Ramos (cell line): ENCODE results near the gene KCNH6.

Source experiments
- in situ Hi-C: fragments of 300-500 bp; cut with MboI; formaldehyde crosslinking; loops from one replicate; pipeline ENCODE4 v1.14.3; 2022; ENCODE audit warnings: low sequenced_read_pairs; ENCODE audit not compliant: unreplicated experiment

KCNH6 gene

GRCh38 chr17:63531022-63531965, 8.1 kb downstream of the KCNH6 start:
- in situ Hi-C loops = no loop called here

- in situ Hi-C loops = no loop called here
These were observed 10.4 kb downstream of the KCNH6 start for GRCh38 chr17:63533433-63534077.

- in situ Hi-C loops = no loop called here
These were observed 11.0 kb downstream of the KCNH6 start for GRCh38 chr17:63534078-63534570.

- in situ Hi-C loops = no loop called here
These were observed 11.8 kb downstream of the KCNH6 start for GRCh38 chr17:63534816-63535455.

GRCh38 chr17:63535640-63536039, 12.5 kb downstream of the KCNH6 start:
- in situ Hi-C loops = no loop called here

GRCh38 chr17:63537001-63537400, 13.8 kb downstream of the KCNH6 start:
- in situ Hi-C loops = no loop called here

- in situ Hi-C loops = no loop called here
These were observed 15.0 kb downstream of the KCNH6 start for GRCh38 chr17:63537991-63538692.

GRCh38 chr17:63538693-63539595, 15.8 kb downstream of the KCNH6 start:
- in situ Hi-C loops = no loop called here

- in situ Hi-C loops = no loop called here
These were observed 17.4 kb downstream of the KCNH6 start for GRCh38 chr17:63540590-63540989.

GRCh38 chr17:63542218-63542545, 19.0 kb downstream of the KCNH6 start:
- in situ Hi-C loops = no loop called here

- in situ Hi-C loops = no loop called here
These were observed 20.0 kb downstream of the KCNH6 start for GRCh38 chr17:63542942-63543821.

- in situ Hi-C loops = no loop called here
These were observed 20.8 kb downstream of the KCNH6 start for GRCh38 chr17:63543822-63544420.

- in situ Hi-C loops = no loop called here
These were observed 21.5 kb downstream of the KCNH6 start for GRCh38 chr17:63544467-63545301.

- in situ Hi-C loops = no loop called here
These were observed 23.3 kb downstream of the KCNH6 start for GRCh38 chr17:63546308-63547082.

- in situ Hi-C loops = no loop called here
These were observed 23.9 kb downstream of the KCNH6 start for GRCh38 chr17:63547083-63547523.

- in situ Hi-C loops = no loop called here
These were observed 26.3 kb downstream of the KCNH6 start for GRCh38 chr17:63549289-63549945.
